ENCODE data around the gene RXFP2.

DNA sequence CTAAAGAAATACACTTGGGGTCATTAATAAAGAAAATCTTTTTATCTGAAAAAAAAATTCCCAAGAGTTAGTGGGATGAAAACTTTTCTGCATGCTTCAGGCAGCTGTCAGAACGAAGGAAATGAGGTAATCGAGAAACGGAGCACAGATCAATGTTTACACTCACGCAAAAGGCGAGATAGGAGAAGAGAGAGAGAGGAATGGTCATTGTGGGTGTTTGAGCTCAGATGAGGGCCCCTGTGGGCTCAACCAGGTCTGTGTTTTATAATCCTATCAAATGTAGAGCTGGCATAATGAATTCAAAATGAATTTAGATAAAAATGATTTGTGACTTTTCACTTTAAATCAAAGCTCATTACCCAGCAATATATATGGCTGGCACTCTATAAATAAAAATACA, 6.3 kb upstream of the RXFP2 start:
- TF ChIP-seq, protein P1, sequence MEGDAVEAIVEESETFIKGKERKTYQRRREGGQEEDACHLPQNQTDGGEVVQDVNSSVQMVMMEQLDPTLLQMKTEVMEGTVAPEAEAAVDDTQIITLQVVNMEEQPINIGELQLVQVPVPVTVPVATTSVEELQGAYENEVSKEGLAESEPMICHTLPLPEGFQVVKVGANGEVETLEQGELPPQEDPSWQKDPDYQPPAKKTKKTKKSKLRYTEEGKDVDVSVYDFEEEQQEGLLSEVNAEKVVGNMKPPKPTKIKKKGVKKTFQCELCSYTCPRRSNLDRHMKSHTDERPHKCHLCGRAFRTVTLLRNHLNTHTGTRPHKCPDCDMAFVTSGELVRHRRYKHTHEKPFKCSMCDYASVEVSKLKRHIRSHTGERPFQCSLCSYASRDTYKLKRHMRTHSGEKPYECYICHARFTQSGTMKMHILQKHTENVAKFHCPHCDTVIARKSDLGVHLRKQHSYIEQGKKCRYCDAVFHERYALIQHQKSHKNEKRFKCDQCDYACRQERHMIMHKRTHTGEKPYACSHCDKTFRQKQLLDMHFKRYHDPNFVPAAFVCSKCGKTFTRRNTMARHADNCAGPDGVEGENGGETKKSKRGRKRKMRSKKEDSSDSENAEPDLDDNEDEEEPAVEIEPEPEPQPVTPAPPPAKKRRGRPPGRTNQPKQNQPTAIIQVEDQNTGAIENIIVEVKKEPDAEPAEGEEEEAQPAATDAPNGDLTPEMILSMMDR (IDR thresholded peaks at IDR 0.05; ENCODE audit: insufficient read depth, low read length) = no peak
- TF ChIP-seq POLR2AphosphoS5 (IDR thresholded peaks at IDR 0.05; ENCODE audit: low read depth) = no peak
